GF-D8 (cell line): ENCODE data around the gene RBM46.

Experiments used
- DNase-seq: peaks from one replicate; lab custom pipeline; 2025; lab: John Stamatoyannopoulos, UW

RBM46 gene

GRCh38 chr4:154781126-154781982 is at the start of gene RBM46:
Gene RBM46 (plus strand): TSS chr4:154781272. CDS start chr4:154796753, 15,481 bp downstream.
- no peak for DNase-seq

- no peak for DNase-seq
Observed at GRCh38 chr4:154731756-154732155, 49.3 kb upstream of the RBM46 start.

- no peak for DNase-seq
Observed at GRCh38 chr4:154732669-154733068, 48.4 kb upstream of the RBM46 start.

GRCh38 chr4:154736770-154737169 is 44.3 kb upstream of the RBM46 start:
- no peak for DNase-seq

GRCh38 chr4:154738426-154738825 is 42.6 kb upstream of the RBM46 start:
- no peak for DNase-seq

- DNase-seq = no peak
Observed at GRCh38 chr4:154739111-154739510, 42.0 kb upstream of the RBM46 start.

GRCh38 chr4:154740462-154740861 is 40.6 kb upstream of the RBM46 start:
- DNase-seq = no peak

GRCh38 chr4:154741131-154741665 is 39.9 kb upstream of the RBM46 start:
- no peak for DNase-seq

GRCh38 chr4:154741922-154742850 is 38.9 kb upstream of the RBM46 start:
- no peak for DNase-seq

GRCh38 chr4:154743683-154744340 is 37.3 kb upstream of the RBM46 start, which contains the start of gene LRAT:
Gene LRAT (plus strand): TSS chr4:154744000. CDS start chr4:154744327, 327 bp downstream.
- DNase-seq = no peak

- DNase-seq = no peak
Observed at GRCh38 chr4:154744341-154744926, 36.6 kb upstream of the RBM46 start.

- no peak for DNase-seq
Observed at GRCh38 chr4:154757713-154758112, 23.4 kb upstream of the RBM46 start.

GRCh38 chr4:154760895-154761294 is 20.2 kb upstream of the RBM46 start:
- DNase-seq = no peak

- no peak for DNase-seq
Observed at GRCh38 chr4:154778264-154778663, 2.8 kb upstream of the RBM46 start.

GRCh38 chr4:154779362-154779947 is 1.6 kb upstream of the RBM46 start:
- DNase-seq = no peak

GRCh38 chr4:154781983-154782293 is 866 bp downstream of the RBM46 start:
- no peak for DNase-seq

- DNase-seq = no peak
Observed at GRCh38 chr4:154807042-154807630, 26.1 kb downstream of the RBM46 start.

- no peak for DNase-seq
Observed at GRCh38 chr4:154818230-154818629, 37.2 kb downstream of the RBM46 start.

- DNase-seq = no peak
Observed at GRCh38 chr4:154822775-154823174, 41.7 kb downstream of the RBM46 start.

GRCh38 chr4:154836030-154836429 is 55.0 kb downstream of the RBM46 start:
- DNase-seq = no peak

GRCh38 chr4:154836513-154836912 is 55.4 kb downstream of the RBM46 start:
- no peak for DNase-seq
